ENCODE data around the gene UGT1A9.
"Not testable (repeated sequence)": the region's sequence is repeated elsewhere in the genome, so short reads cannot be mapped to it uniquely, and the experiment has no call there.

Gene UGT1A9

DNA sequence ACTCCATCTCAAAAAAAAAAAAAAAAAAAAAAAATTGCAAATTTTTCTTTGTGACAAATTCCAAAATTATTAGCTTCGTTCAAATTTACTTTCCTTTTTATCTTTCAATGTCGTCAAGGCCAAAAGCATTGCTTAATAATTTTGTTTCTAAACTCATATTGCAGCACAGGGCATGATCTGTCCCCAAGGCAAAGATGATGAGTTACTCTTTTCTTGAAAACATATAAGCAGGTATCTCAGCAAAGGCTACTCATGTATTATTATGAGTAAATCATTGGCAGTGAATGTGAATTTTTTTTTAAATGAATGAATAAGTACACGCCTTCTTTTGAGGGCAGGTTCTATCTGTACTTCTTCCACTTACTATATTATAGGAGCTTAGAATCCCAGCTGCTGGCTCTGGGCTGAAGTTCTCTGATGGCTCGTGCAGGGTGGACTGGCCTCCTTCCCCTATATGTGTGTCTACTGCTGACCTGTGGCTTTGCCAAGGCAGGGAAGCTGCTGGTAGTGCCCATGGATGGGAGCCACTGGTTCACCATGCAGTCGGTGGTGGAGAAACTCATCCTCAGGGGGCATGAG lies 9.9 kb downstream of the UGT1A9 start, which contains the start of gene UGT1A7:
TSS of gene UGT1A7 (plus strand) at position 381 of the 579 bp plus-strand sequence. CDS start at position 418, 37 bp downstream.
- DNase-seq, result no peak

DNA sequence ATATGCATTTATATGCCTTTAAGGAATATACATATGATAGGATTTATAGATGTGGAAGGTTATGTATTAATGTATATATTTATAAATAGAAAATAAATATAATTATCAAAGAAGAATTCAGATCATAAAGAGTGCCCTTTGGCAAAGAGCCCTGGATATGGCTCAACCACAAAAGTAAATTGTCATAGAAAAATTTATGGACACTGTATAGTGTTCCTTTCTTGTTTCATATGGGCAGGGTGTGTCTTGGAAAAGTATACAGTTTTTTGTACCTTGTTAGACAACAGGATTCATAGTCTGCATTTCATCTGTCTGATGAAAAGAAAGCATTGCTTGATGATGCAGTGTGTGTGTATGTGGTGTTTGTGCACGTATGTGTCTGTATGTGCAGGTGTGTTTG lies 12.9 kb downstream of the UGT1A9 start:
- no peak for DNase-seq

DNA sequence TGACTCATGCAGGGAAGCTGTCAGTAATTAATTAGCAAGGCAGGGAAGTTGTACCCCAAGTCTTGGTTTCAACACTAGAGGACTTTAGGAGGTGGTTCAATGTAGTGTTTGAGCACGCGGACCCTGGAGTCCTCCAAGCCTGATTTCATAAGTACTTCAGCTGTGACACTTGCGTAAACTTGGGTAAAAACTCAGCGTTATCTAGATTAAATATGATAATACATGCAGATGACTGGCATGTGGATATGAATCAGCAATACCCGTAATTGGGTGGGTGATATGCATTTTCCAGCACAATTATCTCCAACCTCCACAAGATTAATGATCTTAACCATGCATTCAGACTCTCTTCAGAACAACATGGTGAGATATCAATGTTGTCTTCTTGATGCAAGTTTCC lies 15.2 kb downstream of the UGT1A9 start:
- no peak for DNase-seq

DNA sequence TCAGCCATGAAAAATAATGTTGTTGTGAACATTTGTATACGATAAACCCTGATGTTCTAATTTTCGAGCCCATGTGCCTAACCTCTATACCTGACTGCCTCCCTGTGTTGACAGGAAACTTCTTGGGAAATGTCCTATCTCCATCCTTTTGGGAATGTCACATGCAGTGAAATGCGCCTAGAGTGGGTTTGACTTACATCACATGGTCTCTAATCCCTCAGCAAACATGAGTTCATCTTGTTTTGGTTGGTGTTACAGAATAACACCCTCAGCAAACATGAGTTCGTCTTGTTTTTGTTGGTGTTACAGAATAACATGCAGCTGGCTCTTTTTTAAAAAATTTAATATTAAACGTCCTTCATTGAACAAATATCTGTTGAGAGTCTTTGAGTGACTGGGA lies 16.6 kb downstream of the UGT1A9 start:
- DNase-seq, result no peak

- no peak for DNase-seq
These were observed 17.3 kb downstream of the UGT1A9 start for GRCh38 chr2:233689031-233689430.

DNA sequence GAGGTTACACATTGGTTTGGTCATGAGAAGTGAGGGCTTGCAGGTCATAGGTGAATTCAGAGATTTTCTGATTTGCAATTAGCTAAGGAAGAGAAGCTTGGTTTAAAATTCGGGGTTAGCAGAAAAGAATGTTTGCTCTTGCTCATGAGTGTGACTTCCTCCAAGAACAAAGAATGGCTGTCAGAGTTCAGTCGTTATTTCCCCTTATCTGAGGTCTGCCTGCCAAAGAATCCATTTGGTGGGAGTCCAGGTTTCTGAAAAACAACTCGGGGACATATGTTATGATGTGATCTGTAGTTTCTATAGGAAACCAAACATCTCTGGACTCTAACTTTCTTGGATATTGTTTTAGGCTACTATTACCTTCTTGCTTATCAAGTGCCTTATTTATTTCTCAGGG lies 17.8 kb downstream of the UGT1A9 start:
- DNase-seq, result no peak

GRCh38 chr2:233690444-233690843 lies 18.7 kb downstream of the UGT1A9 start:
- no peak for DNase-seq

DNA sequence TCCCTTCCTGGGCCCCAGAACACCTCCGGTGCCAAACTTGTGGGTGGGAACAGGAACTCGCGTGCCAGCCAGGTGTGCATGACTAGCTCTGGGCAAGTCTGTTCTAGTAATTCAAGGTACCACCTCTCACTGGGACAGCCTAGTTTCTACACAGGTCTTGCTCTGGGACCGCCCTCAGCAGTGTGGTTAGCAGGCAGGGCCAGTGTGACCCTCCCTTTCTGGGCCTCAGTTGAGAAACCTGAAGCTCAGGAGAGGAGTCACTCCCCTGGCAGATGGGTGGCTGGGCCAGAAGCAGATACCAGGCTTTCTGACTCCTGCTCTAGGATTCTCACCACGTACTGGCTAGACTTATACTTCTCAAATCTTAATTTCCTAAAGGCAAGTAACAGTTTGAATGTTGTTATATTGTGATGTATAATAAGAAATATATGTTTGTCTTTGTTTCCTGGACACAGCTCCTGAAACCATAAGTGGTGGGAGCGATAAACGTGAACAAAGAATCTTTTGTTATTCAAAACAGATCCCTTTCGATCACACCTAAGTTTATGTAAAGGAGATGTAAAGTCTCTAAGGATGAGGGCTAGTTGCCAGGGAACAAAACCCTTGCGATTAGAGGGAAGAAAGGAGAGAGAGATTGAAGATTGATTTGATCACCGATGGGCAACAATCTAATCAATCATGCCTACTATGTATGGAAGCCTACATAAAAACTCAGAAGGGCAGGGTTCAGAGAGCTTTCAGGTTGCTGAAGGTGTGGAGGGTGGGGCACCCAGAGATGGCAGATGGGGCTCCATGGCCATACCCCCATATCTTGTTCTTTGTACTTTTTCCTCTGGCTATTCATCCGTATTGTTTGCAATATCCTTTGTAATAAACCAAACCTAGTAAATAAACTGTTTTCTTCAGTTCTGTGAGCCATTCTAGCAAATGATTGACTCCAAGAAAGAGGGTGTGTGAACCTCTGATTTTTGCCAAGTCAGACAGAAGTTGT lies 20.0 kb downstream of the UGT1A9 start:
- no peak for DNase-seq

DNA sequence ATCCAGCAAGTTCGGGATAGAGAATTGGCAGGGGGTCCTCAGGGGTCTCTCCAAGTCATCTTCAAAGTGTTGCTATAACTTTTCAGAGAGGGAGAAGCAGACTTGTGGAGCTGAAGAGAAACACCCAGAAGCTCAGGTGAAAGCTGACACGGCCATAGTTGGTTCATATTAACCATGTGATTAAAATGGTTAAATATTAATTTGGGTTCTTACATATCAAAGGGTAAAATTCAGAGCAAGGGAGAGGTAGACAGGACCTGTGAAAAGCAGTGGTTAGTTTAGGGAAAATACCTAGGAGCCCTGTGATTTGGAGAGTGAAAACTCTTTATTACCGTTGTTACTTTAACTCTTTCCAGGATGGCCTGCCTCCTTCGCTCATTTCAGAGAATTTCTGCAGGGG lies 20.9 kb downstream of the UGT1A9 start, which contains the start of gene UGT1A6:
TSS of gene UGT1A6 (plus strand) at position 243 of the 400 bp plus-strand sequence. CDS start at position 358, 115 bp downstream.
- no peak for DNase-seq

GRCh38 chr2:233693963-233694362 lies 22.3 kb downstream of the UGT1A9 start:
- DNase-seq, result no peak

GRCh38 chr2:233698740-233699139 lies 27.0 kb downstream of the UGT1A9 start:
- DNase-seq, result no peak

- no peak for DNase-seq
These were observed 27.8 kb downstream of the UGT1A9 start for GRCh38 chr2:233699424-233700027.

- DNase-seq, result no peak
These were observed 28.4 kb downstream of the UGT1A9 start for GRCh38 chr2:233700028-233700635.

- DNase-seq, result not testable (repeated sequence)
These were observed 29.1 kb downstream of the UGT1A9 start for GRCh38 chr2:233700842-233701241.

DNA sequence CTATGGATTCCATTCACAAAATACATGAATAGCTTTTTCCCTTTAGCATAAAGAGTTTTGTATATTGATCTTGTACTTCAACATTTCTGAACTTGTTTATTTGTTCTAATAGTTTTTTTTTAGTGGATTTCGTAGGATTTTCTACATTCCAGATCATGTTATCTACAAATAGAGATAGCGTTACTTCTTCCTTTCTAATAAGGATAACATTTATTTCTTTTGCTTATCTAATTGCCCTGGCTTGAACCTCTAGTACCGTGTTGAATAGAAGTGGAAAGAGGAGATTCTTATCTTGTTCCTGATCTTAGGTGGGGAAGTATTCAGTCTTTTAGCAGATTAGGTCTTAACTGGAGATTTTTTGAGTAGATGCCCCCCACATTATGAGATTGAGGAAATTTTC lies 30.5 kb downstream of the UGT1A9 start:
- no peak for DNase-seq

- no peak for DNase-seq
These were observed 34.3 kb downstream of the UGT1A9 start for GRCh38 chr2:233705911-233706506.

- DNase-seq, result no peak
These were observed 35.0 kb downstream of the UGT1A9 start for GRCh38 chr2:233706720-233707119.

GRCh38 chr2:233707940-233708644 lies 36.4 kb downstream of the UGT1A9 start:
- DNase-seq, result no peak

- no peak for DNase-seq
These were observed 37.2 kb downstream of the UGT1A9 start for GRCh38 chr2:233708942-233709341.

- peak; percentile 39 for DNase-seq
These were observed 39.8 kb downstream of the UGT1A9 start for GRCh38 chr2:233711312-233712008.

GRCh38 chr2:233712611-233713261 lies 41.0 kb downstream of the UGT1A9 start, which contains the start of gene UGT1A5:
Gene UGT1A5, plus strand, starts transcription at chr2:233712907. Its CDS starts 85 bp downstream, at chr2:233712992.
- no peak for DNase-seq
